HG02981 (cell line): ENCODE results near the gene MS4A6A.
"Not testable (repeated sequence)": the region's sequence is repeated elsewhere in the genome, so short reads cannot be mapped to it uniquely, and the experiment has no call there.

Source experiments
- ATAC-seq: cut with Tn5 transposase; IDR thresholded peaks from one replicate; pipeline ENCODE4 v1.9.1; 2021; ENCODE audit warnings: mild to moderate bottlenecking, moderate library complexity; ENCODE audit not compliant: unreplicated experiment

Gene MS4A6A

GRCh38 chr11:60182541-60183330 is at the start of gene MS4A6A:
Gene MS4A6A (minus strand): TSS chr11:60183083. CDS start chr11:60181727, 1,356 bp downstream.
- ATAC-seq = no peak

- no peak for ATAC-seq
These were observed 47.8 kb upstream of the MS4A6A start for GRCh38 chr11:60230681-60231080.

- ATAC-seq = no peak
These were observed 39.3 kb upstream of the MS4A6A start for GRCh38 chr11:60222141-60222540.

- no peak for ATAC-seq
These were observed 38.8 kb upstream of the MS4A6A start for GRCh38 chr11:60221692-60222091.

- ATAC-seq = no peak
These were observed 38.3 kb upstream of the MS4A6A start for GRCh38 chr11:60221181-60221580.

GRCh38 chr11:60214386-60214785 is 31.5 kb upstream of the MS4A6A start:
- ATAC-seq = no peak

- no peak for ATAC-seq
These were observed 28.3 kb upstream of the MS4A6A start for GRCh38 chr11:60211206-60211605.

- ATAC-seq = no peak
These were observed 27.1 kb upstream of the MS4A6A start for GRCh38 chr11:60209977-60210376.

- no peak for ATAC-seq
These were observed 26.1 kb upstream of the MS4A6A start for GRCh38 chr11:60208951-60209350.

- ATAC-seq = no peak
These were observed 25.4 kb upstream of the MS4A6A start for GRCh38 chr11:60208146-60208895.

- ATAC-seq = no peak
These were observed 23.7 kb upstream of the MS4A6A start for GRCh38 chr11:60206616-60207015.

GRCh38 chr11:60204922-60205321 is 22.0 kb upstream of the MS4A6A start:
- ATAC-seq = no peak

- ATAC-seq = not testable (repeated sequence)
These were observed 18.5 kb upstream of the MS4A6A start for GRCh38 chr11:60201334-60201733.

GRCh38 chr11:60197442-60197841 is 14.6 kb upstream of the MS4A6A start:
- no peak for ATAC-seq

GRCh38 chr11:60195923-60196368 is 13.1 kb upstream of the MS4A6A start:
- peak; percentile 55 for ATAC-seq

- no peak for ATAC-seq
These were observed 11.6 kb upstream of the MS4A6A start for GRCh38 chr11:60194511-60194910.

GRCh38 chr11:60193687-60194433 is 11.0 kb upstream of the MS4A6A start:
- ATAC-seq = peak; percentile 88

GRCh38 chr11:60192564-60192963 is 9.7 kb upstream of the MS4A6A start:
- ATAC-seq = not testable (repeated sequence)

GRCh38 chr11:60188481-60188880 is 5.6 kb upstream of the MS4A6A start:
- not testable (repeated sequence) for ATAC-seq

GRCh38 chr11:60186128-60186527 is 3.2 kb upstream of the MS4A6A start:
- not testable (repeated sequence) for ATAC-seq

- not testable (repeated sequence) for ATAC-seq
These were observed 2.6 kb upstream of the MS4A6A start for GRCh38 chr11:60185512-60185827.
